HG03175 (cell line): ENCODE data around the gene EPG5.
"Not testable (repeated sequence)": the region's sequence is repeated elsewhere in the genome, so short reads cannot be mapped to it uniquely, and the experiment has no call there.

Source experiments
- ATAC-seq: cut with Tn5 transposase; IDR thresholded peaks from one replicate; pipeline ENCODE4 v1.9.1; 2021; ENCODE audit warnings: mild to moderate bottlenecking, moderate library complexity; ENCODE audit not compliant: unreplicated experiment

EPG5 gene

DNA sequence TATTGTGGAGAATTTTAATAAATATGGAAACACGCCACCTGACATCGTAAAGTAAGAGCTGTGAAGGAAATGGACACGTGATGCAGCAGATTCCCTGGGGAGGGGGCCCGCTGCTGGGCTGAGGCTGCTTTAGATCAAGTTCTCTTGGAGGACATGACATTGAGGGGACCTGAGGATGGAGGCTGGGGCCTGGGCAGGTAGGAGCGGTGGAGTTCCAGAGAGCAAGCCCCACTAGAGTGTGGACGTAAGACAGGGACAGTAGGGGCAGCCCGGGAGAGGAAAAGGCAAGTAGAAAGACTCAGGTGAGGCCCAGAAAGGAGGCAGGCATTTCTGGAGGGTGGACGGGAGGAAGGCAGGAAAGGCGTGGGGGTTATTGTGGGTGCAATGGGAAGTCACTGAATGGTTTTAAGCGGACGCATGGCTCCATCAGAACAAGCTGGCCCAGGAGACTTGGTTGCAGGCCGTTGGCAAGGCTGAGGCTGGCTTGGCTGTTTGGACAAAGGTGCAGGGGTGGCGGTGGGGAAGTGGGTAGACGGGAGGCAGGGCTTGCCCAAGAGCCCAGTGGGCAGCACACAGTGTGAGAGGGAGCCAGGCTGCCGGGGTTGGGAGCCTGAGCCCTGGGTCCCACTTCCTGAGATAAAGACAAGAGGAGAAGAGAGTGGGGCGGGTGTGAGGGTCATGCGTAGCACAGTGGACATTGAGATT, 125.9 kb downstream of the EPG5 start:
- no peak for ATAC-seq

DNA sequence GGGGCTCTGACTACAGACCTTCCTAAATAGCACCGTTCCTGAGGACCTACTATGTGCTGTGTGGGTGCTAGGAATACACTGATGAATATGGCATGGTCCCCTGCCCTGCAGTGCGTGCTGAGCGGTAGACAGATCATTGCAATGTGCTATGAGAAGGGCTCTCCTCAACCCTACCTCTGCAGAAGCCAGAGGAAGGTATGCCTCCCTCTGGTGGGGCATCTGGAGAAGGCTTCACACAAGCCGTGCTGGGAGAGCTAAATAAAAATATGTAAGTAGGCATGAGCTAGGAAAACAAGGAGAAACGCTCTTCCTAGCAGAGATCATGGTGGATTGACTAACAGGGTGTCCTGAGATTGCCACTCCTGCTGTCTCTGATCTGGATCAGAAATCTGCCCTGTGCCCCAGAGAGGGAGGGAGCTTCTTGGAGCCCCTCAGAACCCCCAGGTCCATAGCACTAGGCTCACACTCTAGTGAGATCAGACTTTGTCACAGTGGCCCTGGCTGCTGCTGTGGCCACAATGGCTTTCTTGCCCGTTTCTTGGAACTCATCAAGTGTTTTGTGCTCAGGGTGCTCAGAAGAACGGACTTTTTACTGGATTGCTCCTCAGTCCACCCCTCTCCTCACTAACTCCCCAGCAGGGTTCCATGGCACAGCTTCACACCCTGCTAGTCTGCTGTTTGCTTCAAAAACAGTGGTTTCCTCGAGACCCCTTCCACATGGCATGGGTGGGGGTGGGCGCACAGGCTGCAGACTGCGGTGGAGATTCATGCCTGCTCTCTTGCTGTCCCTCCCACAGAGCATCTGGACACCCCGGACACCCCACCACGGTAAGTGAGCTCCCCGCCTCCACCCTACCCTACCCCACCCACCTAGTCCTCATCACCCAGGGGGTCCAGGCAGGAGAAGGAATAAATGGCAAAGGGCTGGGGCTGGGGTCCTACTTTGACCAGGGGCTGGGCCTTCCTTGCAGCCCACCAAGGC, 127.4 kb downstream of the EPG5 start:
- ATAC-seq, result peak; percentile 57

DNA sequence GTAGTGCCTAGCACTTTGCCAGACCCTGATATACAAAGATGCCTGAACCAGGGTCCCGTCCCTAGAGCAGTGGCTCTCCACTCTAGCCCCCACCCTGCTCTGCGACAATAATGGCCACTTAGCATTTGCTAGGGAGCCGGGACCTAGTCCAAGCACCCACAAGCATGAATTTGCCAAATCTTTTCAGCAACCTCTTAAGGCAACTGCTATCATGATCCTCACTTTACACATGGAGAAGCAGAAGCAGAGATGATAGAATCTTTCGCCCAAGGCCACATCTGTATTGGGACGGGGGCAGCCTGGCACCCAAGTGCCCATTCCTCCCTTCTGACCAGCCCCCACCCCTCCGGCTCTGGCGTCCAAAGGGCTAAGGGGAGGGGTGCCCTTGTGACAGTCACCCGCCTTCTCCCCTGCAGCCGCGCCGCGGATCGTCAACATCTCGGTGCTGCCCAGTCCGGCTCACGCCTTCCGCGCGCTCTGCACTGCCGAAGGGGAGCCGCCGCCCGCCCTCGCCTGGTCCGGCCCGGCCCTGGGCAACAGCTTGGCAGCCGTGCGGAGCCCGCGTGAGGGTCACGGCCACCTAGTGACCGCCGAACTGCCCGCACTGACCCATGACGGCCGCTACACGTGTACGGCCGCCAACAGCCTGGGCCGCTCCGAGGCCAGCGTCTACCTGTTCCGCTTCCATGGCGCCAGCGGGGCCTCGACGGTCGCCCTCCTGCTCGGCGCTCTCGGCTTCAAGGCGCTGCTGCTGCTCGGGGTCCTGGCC, 128.6 kb downstream of the EPG5 start:
- no peak for ATAC-seq

DNA sequence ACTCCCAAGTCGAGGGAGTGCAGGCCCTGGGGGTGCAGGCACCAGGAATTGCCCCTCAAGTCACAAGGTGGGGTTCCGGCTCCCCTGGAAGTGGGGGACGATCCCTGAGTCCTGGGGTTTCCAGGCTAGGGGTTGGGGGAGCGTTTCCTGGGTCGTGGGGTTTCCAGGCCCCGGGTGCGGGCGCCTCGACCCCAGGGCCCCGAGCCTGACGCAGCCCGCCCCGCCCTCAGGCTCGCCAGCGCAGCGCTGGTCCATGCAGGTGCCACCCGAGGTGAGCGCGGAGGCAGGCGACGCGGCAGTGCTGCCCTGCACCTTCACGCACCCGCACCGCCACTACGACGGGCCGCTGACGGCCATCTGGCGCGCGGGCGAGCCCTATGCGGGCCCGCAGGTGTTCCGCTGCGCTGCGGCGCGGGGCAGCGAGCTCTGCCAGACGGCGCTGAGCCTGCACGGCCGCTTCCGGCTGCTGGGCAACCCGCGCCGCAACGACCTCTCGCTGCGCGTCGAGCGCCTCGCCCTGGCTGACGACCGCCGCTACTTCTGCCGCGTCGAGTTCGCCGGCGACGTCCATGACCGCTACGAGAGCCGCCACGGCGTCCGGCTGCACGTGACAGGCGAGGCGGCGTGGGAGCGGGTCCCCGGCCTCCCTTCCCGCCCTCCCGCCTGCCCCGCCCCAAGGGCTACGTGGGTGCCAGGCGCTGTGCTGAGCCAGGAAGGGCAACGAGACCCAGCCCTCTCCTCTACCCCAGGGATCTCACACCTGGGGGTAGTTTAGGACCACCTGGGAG, 129.7 kb downstream of the EPG5 start:
- peak; percentile 45 for ATAC-seq

DNA sequence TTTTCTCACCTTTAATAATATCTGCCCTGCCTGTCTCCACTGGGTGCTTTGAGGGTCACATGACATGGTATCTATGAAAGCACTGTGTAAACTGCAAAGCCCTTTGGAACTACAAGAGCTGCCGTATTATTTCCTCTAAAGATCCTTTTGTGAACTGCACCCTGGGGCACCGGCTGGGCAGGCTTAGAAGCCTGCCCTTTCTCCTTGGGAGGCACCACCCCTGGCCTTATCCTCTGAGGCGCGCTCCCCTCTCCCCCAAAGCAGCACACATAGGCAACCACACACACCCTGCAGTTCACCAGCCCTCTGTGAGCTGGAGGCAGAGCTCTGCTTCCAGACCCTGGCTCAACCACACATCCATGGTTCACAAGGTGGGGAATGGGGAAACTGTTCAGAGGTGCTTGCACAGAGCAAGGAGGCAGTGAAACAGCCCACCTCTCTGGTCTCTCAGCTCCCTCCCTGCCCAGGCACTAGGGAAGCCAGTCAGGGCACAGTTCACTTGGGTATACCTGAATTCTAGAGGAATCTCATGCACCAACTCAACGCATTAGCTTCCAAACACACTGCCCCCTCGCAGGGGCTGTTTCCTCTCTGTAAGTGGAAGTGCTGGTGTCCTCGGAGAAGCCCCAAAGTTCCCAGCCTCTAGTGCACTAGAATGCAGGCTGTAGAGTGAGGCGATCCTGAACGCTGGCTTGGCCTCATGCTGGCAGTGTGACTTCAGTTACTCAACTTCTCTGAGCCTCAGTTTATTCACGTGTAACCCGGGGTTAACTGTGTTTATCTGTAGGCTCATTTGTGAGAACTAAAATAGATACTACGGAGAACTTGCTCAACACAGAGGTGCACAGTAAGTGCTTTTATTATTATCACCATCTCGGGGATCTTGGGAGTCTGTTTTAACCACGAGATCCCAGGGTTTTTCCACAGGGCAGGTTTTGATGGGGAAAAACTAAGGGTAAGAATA, 130.6 kb downstream of the EPG5 start:
- no peak for ATAC-seq

DNA sequence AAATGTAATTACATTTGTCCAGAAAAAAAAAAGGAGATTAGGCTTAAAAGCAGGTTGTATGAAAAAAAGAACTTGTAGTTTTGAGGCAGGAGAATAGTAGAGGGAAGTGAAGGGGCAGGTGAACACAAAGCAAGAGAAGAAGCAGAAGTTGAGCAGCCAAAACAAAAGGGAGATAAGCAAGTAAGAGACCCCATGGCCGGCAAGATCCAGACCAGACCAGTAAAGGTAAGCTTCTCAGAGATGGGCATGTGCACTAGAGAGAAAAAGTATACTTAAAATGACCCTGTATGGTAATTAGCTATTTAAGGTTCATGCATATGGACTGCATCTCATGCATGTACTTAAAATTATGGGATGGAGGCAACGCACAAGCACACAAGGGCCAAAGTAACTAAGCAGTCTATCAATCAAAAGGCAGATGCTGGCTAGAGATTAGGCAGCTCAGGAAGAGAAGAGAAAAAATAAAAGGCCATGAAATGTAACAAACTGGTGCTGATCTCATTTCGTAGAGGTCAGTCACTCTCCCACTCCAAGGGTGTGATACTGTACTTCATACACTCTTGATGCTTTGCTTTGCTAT, 132.0 kb downstream of the EPG5 start:
- no peak for ATAC-seq

DNA sequence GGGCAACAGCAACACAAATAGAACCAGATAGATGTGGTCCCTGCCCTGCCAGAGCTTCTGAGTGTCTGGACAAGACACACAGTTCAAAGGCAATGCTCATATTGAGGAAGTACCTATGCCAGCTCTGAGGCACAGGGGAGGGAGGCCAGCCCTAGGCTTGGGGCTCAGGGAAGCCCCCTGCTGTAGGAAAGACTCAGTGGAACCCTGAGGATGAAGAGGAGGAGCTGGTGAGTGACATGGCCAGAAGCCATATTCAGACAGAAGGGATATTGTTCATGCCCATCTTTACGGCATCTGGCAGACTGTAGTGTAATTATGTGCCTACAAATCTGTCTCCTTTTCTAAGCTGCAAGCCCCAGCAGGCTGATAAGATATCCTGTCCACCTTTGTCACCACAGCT, 132.8 kb downstream of the EPG5 start:
- no peak for ATAC-seq

DNA sequence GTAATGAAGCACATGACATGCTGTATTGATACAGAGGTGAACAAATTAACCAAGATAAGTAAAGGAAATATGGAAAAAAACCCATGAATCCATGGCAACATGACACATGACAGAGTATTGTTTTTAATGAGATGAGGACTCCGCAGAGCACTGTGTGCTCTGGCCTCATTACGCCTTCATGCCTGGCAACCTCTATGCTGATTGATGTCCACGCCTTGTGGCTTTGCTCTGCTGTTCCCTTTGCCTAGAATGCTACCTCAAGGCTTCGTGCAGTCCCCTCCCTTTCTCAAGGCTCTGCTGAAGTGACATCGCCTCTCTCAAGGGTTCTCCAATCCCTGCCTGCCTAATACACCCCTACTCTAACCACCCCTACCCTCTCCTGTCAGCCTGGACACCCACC, 133.3 kb downstream of the EPG5 start:
- ATAC-seq, result no peak

DNA sequence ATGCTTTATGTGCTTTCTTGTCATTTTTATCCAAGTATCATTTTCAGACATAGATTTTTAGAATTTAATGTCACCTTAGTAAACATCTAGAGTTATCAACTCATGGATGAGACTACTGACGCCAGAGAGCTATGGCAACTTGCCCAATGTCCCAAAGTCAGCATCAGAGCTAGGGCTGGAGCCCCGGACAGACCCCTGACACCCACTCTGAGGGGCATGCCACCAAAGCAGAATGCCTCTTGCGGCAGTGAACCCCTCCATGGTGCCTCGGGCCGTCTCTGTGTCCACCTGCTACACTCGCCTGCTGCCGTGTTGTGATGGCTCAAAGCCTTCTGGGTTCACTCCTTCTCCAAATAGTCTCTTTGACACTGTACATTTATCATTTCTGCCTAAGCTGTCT, 136.2 kb downstream of the EPG5 start:
- ATAC-seq, result no peak

DNA sequence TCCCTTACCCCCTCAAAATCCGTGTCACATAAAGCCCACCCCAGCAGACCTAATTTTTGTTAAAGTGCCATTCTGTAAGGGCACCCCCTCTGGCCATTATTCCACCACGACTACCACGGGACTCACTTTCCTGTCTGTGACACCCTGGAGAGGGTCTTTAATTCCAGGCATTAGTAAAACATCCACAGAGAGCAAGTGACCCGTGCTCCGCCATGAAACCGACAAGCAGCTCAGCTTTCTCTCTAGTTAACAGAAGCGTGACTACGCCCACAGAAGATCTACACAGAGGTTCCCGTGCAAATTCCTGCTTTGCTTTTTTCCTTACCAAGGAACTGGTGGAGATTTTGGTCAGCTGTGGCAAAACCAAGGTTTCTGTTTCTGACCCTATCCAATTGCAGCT, 137.3 kb downstream of the EPG5 start:
- no peak for ATAC-seq

DNA sequence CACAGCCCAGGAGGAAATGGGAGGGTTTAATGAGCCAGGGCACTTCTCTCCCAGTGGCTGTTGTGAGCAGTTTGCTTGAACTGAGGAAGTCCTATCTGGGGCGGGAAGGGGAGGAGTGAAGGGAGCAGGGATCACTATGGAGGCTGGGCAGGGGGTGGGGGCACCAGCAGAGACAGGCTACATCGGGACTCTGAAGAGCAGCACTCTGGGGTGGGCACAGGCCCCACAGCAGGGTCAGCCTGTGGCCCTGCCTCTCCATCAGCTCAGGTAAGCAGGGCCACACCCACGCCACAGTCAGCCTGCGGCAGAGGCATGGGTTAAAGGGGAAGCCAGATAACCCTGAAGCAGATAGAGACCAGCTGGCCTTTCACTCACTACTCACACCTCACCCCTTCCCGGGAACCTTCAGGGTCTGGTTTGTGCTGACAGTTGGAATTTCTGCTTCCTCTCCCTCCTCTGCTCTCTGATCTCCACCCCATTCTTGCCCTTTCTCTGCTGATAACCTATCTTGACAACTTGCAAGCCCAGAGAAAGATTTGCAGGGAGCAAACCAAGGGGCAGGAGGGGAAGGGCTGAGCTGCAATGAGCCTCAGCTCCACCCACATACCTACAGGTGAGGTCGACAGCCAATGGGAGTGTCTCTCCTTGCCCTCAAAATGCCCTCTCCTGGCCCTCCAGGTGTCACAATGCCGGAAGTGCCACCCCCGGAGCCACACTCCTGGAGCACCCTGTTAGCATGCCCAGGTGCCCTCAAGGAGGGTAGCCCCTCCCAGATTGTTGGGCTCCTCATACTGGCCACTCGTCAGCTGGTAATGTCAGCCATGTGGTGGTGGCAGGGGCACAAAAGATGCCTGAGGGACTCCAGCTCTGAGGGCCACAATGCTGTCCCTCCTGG, 138.0 kb downstream of the EPG5 start:
- ATAC-seq, result no peak

DNA sequence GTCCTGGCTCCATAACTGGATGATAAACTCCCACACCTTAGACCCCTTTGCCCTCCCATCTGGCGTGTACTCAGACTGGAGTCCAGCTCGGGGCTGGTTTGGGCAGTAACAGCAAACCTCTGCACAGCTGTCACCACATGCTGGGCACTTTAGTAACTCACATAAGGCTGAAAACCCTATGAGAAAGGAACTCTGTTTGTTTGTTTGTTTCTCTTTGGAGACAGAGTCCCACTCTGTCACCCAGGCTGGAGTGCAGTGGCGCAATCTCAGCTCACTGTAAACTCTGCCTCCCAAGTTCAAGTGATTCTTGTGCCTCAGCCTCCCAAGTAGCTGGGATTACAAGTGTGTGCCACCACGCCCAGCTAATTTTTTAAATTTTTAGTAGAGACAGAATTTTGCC, 140.4 kb downstream of the EPG5 start:
- ATAC-seq, result not testable (repeated sequence)

DNA sequence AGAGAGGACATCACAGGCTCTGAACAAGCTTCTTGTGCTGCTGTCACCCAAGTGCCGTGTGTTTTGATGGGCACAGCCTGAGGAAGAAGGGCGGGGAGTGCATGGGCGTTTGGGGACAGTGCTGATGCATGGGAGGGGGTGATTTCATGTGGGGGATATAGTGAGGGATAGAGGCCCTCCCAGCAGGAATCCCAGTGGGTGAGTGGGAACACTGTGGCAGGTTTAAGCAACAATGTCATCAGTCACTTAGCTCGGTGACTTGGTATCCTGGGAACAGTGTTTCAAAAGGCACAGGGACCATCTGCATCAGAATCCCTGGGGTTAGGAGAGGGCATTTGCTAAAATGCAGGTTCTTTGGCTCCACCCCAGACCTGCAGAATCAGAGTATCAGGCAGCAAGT, 141.0 kb downstream of the EPG5 start:
- no peak for ATAC-seq

DNA sequence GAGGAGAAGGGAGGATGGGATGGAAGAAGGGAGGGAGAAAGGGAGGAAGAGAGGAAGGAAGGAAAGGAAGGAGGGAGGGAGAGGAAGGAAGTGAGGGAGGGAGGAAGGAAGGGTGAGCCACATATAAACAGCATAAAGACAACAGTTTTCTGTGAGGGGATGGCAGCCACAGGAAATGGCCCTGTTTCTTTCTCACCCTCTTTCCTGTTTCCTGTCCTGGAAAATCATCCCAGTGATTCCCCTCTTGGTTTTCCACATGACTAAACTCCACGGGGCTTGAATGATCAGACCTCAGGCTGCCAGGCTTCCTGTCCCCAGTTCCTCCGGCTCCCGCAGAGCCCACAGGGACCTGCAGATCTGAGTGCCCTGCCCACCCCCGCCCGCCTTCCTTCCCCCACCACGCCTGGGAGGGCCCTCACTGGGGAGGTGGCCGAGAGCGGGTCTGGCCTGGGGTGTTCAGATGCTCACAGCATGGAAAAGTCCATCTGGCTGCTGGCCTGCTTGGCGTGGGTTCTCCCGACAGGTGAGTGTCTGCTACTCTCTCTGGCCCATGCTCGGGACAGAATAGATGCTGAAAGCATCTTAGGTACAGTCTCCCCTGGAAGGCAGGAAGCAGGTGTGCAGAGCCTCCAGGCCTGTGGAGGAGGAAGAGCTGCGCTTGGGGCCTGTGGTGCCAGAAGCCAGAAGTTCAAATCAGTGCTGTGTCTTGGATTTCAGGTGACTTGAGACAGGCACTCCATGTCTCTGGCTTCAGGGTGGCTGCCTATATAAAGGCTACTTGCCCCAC, 141.7 kb downstream of the EPG5 start, which contains the start of gene SIGLEC15:
Gene SIGLEC15 (plus strand): TSS at position 418 of the 787 bp plus-strand sequence. CDS start 54 bp downstream, at position 472.
- ATAC-seq, result no peak

DNA sequence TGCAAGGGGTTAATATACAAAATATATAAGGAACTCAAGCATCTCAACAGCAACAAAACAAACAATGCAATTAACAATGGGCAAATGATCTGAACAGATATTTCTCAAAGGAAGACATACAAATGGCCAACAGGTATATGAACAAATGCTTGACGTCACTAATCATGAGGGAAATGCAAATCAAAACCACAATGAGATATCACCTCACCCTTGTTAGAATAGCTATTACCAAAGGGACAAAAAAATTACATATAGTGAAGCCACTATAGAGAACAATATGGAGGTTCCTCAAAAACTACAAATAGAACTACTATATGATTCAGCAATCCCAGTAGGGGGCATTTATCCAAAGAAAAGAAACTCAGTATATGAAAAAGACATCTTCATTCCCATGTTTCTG, 145.4 kb downstream of the EPG5 start:
- ATAC-seq, result no peak

DNA sequence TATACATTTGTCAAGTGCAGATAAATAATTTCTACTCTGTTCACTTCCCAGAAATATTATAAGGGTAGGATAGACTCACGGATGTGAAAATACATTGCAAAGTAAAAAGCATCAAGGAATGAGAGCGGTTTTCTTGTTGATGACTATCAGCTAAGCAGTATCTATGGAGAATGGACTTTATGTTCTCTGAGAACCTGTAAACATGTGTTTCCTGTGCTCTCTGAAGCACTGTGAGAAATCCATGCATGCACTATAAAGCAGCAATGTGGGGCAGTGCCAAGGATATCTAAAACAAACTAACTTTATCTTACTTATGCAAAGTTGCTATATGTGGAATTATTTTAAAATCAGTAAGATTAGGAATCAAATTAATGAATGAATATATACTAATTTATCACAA, 146.1 kb downstream of the EPG5 start:
- no peak for ATAC-seq

DNA sequence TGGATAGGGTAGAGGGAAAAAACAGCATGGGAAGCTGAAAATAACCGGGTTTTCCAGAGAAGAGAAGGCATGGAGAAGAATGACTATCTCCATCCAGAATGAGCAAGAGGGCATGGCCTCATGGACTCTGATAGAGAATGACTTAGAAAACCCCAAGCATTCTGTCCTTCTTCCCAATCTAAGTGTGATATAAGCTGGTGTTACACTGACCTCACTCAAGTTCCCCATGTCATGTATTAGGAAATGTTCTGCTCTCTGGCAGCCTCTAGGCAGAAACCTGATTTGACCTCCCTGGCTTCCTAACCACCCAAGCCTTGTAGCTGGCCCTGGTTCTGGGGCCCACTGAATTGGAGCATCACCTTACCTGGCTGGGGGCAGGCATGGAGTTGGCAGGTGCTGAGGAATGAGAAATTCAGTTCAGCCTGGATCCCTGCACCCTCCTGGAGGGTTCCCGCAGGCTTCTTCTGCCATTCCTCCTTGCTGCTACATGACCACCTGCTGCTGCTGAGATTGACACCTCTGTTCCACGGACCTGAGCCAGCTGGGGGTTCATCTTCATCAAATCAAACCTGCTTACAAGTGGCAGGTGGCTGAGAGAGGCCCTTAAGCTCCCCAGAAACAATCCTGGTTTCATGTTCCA, 146.9 kb downstream of the EPG5 start:
- ATAC-seq, result no peak
